ENCODE measurements around the gene APP. TPM values are rescaled to one million over a fixed set of nuclear protein-coding genes. Genes with fewer than 3 reads are reported as not detected.

The APP gene
- total RNA-seq, 2 donors from 2014 or later: 267 to 564 TPM

- peak; percentile 84 for DNase-seq (ENCODE audit: low spot score)
- WGBS: 41% methylated on average over 4 of the region's 4 CpGs
- peak; percentile 91 for TF ChIP-seq POLR2AphosphoS5 (IDR thresholded peaks at IDR 0.05)
- TF ChIP-seq POLR2A (IDR thresholded peaks at IDR 0.05): peak; percentile 9
- TF ChIP-seq, protein P1, sequence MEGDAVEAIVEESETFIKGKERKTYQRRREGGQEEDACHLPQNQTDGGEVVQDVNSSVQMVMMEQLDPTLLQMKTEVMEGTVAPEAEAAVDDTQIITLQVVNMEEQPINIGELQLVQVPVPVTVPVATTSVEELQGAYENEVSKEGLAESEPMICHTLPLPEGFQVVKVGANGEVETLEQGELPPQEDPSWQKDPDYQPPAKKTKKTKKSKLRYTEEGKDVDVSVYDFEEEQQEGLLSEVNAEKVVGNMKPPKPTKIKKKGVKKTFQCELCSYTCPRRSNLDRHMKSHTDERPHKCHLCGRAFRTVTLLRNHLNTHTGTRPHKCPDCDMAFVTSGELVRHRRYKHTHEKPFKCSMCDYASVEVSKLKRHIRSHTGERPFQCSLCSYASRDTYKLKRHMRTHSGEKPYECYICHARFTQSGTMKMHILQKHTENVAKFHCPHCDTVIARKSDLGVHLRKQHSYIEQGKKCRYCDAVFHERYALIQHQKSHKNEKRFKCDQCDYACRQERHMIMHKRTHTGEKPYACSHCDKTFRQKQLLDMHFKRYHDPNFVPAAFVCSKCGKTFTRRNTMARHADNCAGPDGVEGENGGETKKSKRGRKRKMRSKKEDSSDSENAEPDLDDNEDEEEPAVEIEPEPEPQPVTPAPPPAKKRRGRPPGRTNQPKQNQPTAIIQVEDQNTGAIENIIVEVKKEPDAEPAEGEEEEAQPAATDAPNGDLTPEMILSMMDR (IDR thresholded peaks at IDR 0.05): no peak
These were observed 235.8 kb downstream of the APP start for GRCh38 chr21:25934771-25935224.

DNA sequence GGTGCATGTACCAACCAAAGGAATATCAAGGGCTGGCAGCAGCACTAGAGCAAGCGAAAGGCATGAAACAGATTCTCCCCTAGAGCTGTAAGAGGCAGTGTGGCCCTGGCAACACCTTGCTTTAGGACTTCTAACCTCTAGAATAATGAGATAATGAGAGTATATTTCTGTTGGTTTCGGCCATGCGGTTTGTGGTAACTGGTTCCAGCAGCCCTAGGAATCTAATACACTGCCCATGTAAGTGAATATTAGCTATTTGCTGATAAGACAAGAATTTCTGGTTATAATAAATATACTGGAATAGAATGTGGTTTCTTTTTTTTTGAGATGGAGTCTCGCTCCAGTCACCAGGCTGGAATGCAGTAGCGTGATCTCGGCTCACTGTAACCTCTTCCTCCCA is 236.4 kb downstream of the APP start:
- TF ChIP-seq, protein P1 (IDR thresholded peaks at IDR 0.05): no peak
- TF ChIP-seq POLR2A (IDR thresholded peaks at IDR 0.05) (no peak), POLR2AphosphoS5 (IDR thresholded peaks at IDR 0.05) (no peak)
- no peak for DNase-seq (ENCODE audit: low spot score)
- no peaks in the 10 kb centered on the region for H3K27me3 ChIP-seq (replicated peaks; ENCODE audit: insufficient read depth)
- no peaks in the 10 kb centered on the region for H3K4me1 ChIP-seq (replicated peaks)
- intact Hi-C loops (cut with DNase I): no loop called here
- no peaks in the 10 kb centered on the region for H3K9me3 ChIP-seq
- 94% methylated on average over 6 of the region's 6 CpGs for WGBS
- peak overlapping the region in 1 of 2 donors; percentile 52 for H3K27ac ChIP-seq
- H3K36me3 ChIP-seq: no peaks in the 10 kb centered on the region
- no peak overlapping the region for H3K4me3 ChIP-seq

More at GRCh38 chr21:25934771-25935224, 235.8 kb downstream of the APP start:
- H3K27ac ChIP-seq: peak overlapping the region; percentile 44 to 52
- intact Hi-C loops (cut with DNase I): no loop called here
- no peaks in the 10 kb centered on the region for H3K27me3 ChIP-seq (replicated peaks; ENCODE audit: insufficient read depth)
- no peaks in the 10 kb centered on the region for H3K36me3 ChIP-seq
- no peaks in the 10 kb centered on the region for H3K4me1 ChIP-seq (replicated peaks)
- H3K9me3 ChIP-seq: no peaks in the 10 kb centered on the region
- no peak overlapping the region for H3K4me3 ChIP-seq

DNA sequence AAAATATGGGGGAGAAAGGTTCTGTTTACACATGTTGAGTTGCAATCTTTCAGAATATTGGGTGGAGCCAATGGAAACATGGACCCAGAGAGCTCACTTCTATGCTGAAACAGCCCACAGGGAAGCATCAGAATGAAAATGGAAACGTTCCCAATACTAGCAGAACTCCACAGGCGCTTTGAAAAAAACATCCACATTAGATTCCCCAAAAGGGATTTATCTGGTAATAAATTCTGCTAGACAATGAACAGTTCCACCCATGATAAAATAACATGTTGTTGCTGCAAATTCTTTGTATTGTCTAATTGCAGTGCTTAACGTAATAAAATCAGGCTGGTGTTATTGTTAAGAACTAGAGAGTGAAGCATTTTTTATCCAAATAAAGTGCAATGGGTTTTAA is 238.8 kb downstream of the APP start:
- intact Hi-C loops (cut with DNase I): no loop called here
- no peak overlapping the region for H3K27ac ChIP-seq
- 59% methylated on average over 3 of the region's 3 CpGs for WGBS

DNA sequence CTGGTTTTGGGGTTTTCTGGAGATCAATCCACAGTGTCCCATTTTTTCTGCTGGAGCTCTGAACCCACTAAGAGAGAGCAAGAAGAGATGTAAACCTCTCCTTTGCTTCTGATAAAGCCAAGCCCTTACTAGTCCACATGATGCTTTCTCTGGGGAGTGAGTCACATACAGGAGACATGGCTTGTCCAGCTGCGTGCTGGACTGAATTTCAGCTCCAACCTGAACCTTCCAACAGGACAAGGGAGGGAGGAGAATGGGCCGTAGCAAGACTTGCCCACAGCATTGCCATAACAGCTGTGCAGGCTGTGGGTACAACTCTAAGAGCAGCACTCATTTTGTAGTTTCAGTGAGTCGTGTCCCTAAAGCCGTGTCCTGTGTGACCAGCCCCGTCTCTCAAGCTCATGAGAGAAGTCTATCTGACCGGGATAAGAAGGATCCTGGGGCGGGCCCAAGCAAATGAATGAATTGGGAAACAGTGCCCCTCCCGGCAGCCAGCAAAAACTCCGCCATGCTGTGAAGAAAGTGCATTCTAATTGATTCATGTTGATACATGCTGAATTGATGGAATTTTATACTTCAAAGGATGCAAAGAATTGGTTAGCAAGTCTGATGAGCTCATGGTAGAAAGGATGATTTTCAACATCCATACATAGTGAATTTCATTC is 240.6 kb downstream of the APP start:
- H3K27ac ChIP-seq: no peak overlapping the region
- intact Hi-C loops (cut with DNase I): no loop called here
- no peak for DNase-seq (ENCODE audit: low spot score)
- H3K4me1 ChIP-seq (replicated peaks): no peaks in the 10 kb centered on the region
- WGBS: 60% methylated on average over 9 of the region's 9 CpGs
- no peaks in the 10 kb centered on the region for H3K27me3 ChIP-seq (replicated peaks; ENCODE audit: insufficient read depth)
- H3K9me3 ChIP-seq: no peaks in the 10 kb centered on the region
- H3K4me3 ChIP-seq: no peak overlapping the region
- no peak for TF ChIP-seq POLR2AphosphoS5 (IDR thresholded peaks at IDR 0.05)
- TF ChIP-seq POLR2A (IDR thresholded peaks at IDR 0.05): no peak
- TF ChIP-seq, protein P1 (IDR thresholded peaks at IDR 0.05): no peak
- H3K36me3 ChIP-seq: no peaks in the 10 kb centered on the region

More for the DNA sequence above, 238.8 kb downstream of the APP start:
- Histone ChIP-seq H3K4me3 (no peak overlapping the region), H3K9me3 (no peaks in the 10 kb centered on the region), H3K4me1 (replicated peaks) (no peaks in the 10 kb centered on the region), H3K36me3 (no peaks in the 10 kb centered on the region), H3K27me3 (replicated peaks; ENCODE audit: insufficient read depth) (no peaks in the 10 kb centered on the region)
- TF ChIP-seq, protein P1 (IDR thresholded peaks at IDR 0.05): no peak
- no peak for TF ChIP-seq POLR2AphosphoS5 (IDR thresholded peaks at IDR 0.05)
- no peak for TF ChIP-seq POLR2A (IDR thresholded peaks at IDR 0.05)
- no peak for DNase-seq (ENCODE audit: low spot score)
